ENCODE measurements around the gene MKRN2. TPM values are rescaled to one million over a fixed set of nuclear protein-coding genes. Genes with fewer than 3 reads are reported as not detected.

MKRN2 gene
- total RNA-seq, 2 donors from 2014 or later, result 35.7 to 41.5 TPM

- TF ChIP-seq CTCF (IDR thresholded peaks at IDR 0.05), result no peak
- DNase-seq (ENCODE audit: low spot score) (no peak), ATAC-seq (ENCODE audit: insufficient number of reproducible peaks, low FRiP score, low read depth) (no peak)
- H3K36me3 ChIP-seq, result no peaks in the 10 kb centered on the region
- H3K27ac ChIP-seq, result no peak overlapping the region
- H3K27me3 ChIP-seq (replicated peaks; ENCODE audit: insufficient read depth), result no peaks in the 10 kb centered on the region
- peaks cover 6 to 36% of the 10 kb centered on the region in 2 donors for H3K4me1 ChIP-seq (ENCODE audit: control insufficient read depth in 1 of 2, low read depth in 2 of 2)
- H3K4me3 ChIP-seq, result no peak overlapping the region
- no peaks in the 10 kb centered on the region for H3K9me3 ChIP-seq
Observed at GRCh38 chr3:12512534-12513118, 44.3 kb upstream of the MKRN2 start.

- no peak for TF ChIP-seq CTCF (IDR thresholded peaks at IDR 0.05)
- peaks cover 4 to 23% of the 10 kb centered on the region in 2 donors for H3K4me1 ChIP-seq (ENCODE audit: control insufficient read depth in 1 of 2, low read depth in 2 of 2)
- no peaks in the 10 kb centered on the region for H3K36me3 ChIP-seq
- DNase-seq (ENCODE audit: low spot score) (no peak), ATAC-seq (ENCODE audit: insufficient number of reproducible peaks, low FRiP score, low read depth) (no peak)
- H3K27me3 ChIP-seq (replicated peaks; ENCODE audit: insufficient read depth), result no peaks in the 10 kb centered on the region
- peak overlapping the region; percentile 5 to 55 for H3K27ac ChIP-seq
- H3K9me3 ChIP-seq, result no peaks in the 10 kb centered on the region
- H3K4me3 ChIP-seq, result no peak overlapping the region
Observed at GRCh38 chr3:12513694-12514446, 43.0 kb upstream of the MKRN2 start.

GRCh38 chr3:12515631-12516030 is 41.3 kb upstream of the MKRN2 start:
- H3K4me1 ChIP-seq (ENCODE audit: control insufficient read depth in 1 of 2, low read depth in 2 of 2), result peaks cover 0 to 15% of the 10 kb centered on the region in 2 donors
- H3K27me3 ChIP-seq (replicated peaks; ENCODE audit: insufficient read depth), result no peaks in the 10 kb centered on the region

GRCh38 chr3:12516873-12517272 is 40.0 kb upstream of the MKRN2 start:
- no peaks in the 10 kb centered on the region for H3K27me3 ChIP-seq (replicated peaks; ENCODE audit: insufficient read depth)
- no peaks in the 10 kb centered on the region for H3K9me3 ChIP-seq
- no peak for ATAC-seq (ENCODE audit: insufficient number of reproducible peaks, low FRiP score, low read depth)
- no peak for DNase-seq (ENCODE audit: low spot score)
- no peak overlapping the region for H3K4me3 ChIP-seq
- no peak for TF ChIP-seq CTCF (IDR thresholded peaks at IDR 0.05)
- H3K4me1 ChIP-seq (ENCODE audit: control insufficient read depth in 1 of 2, low read depth in 2 of 2), result peaks cover 0 to 15% of the 10 kb centered on the region in 2 donors
- no peaks in the 10 kb centered on the region for H3K36me3 ChIP-seq
- no peak overlapping the region for H3K27ac ChIP-seq

More at GRCh38 chr3:12515631-12516030, 41.3 kb upstream of the MKRN2 start:
- H3K36me3 ChIP-seq, result no peaks in the 10 kb centered on the region
- no peaks in the 10 kb centered on the region for H3K9me3 ChIP-seq
- ATAC-seq (ENCODE audit: insufficient number of reproducible peaks, low FRiP score, low read depth), result no peak
- H3K4me3 ChIP-seq, result no peak overlapping the region
- TF ChIP-seq CTCF (IDR thresholded peaks at IDR 0.05), result no peak
- no peak for DNase-seq (ENCODE audit: low spot score)
- no peak overlapping the region for H3K27ac ChIP-seq

- Histone ChIP-seq H3K4me3 (no peak overlapping the region), H3K27me3 (replicated peaks; ENCODE audit: insufficient read depth) (no peaks in the 10 kb centered on the region), H3K27ac (no peak overlapping the region), H3K4me1 (ENCODE audit: control insufficient read depth in 1 of 2, low read depth in 2 of 2) (peaks cover 0 to 9% of the 10 kb centered on the region in 2 donors), H3K9me3 (no peaks in the 10 kb centered on the region), H3K36me3 (no peaks in the 10 kb centered on the region)
- ATAC-seq (ENCODE audit: insufficient number of reproducible peaks, low FRiP score, low read depth) (no peak), DNase-seq (ENCODE audit: low spot score) (no peak)
- TF ChIP-seq CTCF (IDR thresholded peaks at IDR 0.05), result no peak
Observed at GRCh38 chr3:12518261-12519028, 38.4 kb upstream of the MKRN2 start.
